ENCODE data around the gene ARHGEF33. TPM values are rescaled to one million over a fixed set of nuclear protein-coding genes. Genes with fewer than 3 reads are reported as not detected.

Gene ARHGEF33
- total and polyA plus RNA-seq, 2 of the 8 experiments (the other 6 are each of a cell fraction or from before 2014, with no cell fraction given) = 0.09 to 0.95 TPM

- no peak overlapping the region for H2BK12ac ChIP-seq (ENCODE audit: low read depth, low read length)
- CTCF ChIA-PET (ENCODE audit: partially characterized antibody) = interaction anchor here (1.1 to 2.0 kb wide), 6 partner anchors 9 to 62 kb away, joined by 3 to 14 read pairs (median 4); no protein-coding TSS in a partner anchor
These were observed 119.0 kb downstream of the ARHGEF33 start for GRCh38 chr2:39008665-39009064.

More at GRCh38 chr2:39008665-39009064, 119.0 kb downstream of the ARHGEF33 start:
- H3K36me3 ChIP-seq (ENCODE audit: control insufficient read depth in 2 of 4, insufficient read depth in 4 of 4, low read length in 3 of 4) = peaks cover 0 to 41% (median 8%) of the 10 kb centered on the region in 4 experiments; a peak in 4 of 8 replicates
- no peaks in the 10 kb centered on the region for H3K79me1 ChIP-seq (ENCODE audit: low read depth, low read length)
- no peaks in the 10 kb centered on the region for H3K27me3 ChIP-seq (replicated peaks in 1 of 4; ENCODE audit: control insufficient read depth in 3 of 4, extremely low read depth in 1 of 4, insufficient read depth in 3 of 4, low read length in 3 of 4)
- no peak overlapping the region for H3K23ac ChIP-seq (ENCODE audit: insufficient read length)
- H3K27ac ChIP-seq (ENCODE audit: low read depth, low read length) = no peak overlapping the region
- H2BK15ac ChIP-seq (ENCODE audit: low read length) = no peak overlapping the region
- no peak overlapping the region for H4K8ac ChIP-seq (ENCODE audit: extremely low read depth, insufficient read depth, low read length)
- no peak overlapping the region for H3K14ac ChIP-seq (ENCODE audit: insufficient read length)
- H3K79me2 ChIP-seq (ENCODE audit: control insufficient read depth in 1 of 2, insufficient read depth in 2 of 2, low read length in 2 of 2) = no peaks in the 10 kb centered on the region
- H2AK5ac ChIP-seq (ENCODE audit: low read depth, low read length) = no peak overlapping the region
- H4K91ac ChIP-seq (replicated peaks; ENCODE audit: insufficient read length, low read length) = no peak overlapping the region
- no peak overlapping the region for H2BK5ac ChIP-seq (ENCODE audit: low read depth, low read length)
- no peaks in the 10 kb centered on the region for H3K9me3 ChIP-seq (ENCODE audit: insufficient read depth in 2 of 2, low read depth in 1 of 2, low read length in 1 of 2)
- no peak overlapping the region for H3K18ac ChIP-seq (ENCODE audit: extremely low read depth, low read length)
- no peak overlapping the region for H2AFZ ChIP-seq (ENCODE audit: low read length)
- DNase-seq (ENCODE audit: low read depth in 1 of 2, low spot score in 2 of 2) = no peak
- H3K4me2 ChIP-seq (ENCODE audit: insufficient read depth in 1 of 2, low read depth in 2 of 2, low read length in 2 of 2) = no peak overlapping the region
- TF ChIP-seq TEAD4 (IDR thresholded peaks at IDR 0.05; ENCODE audit: low read depth, low read length) (no peak), SUZ12 (IDR thresholded peaks at IDR 0.05; ENCODE audit: low read length) (no peak), KDM1A (IDR thresholded peaks at IDR 0.05; ENCODE audit: borderline replicate concordance, low read length) (no peak), RBBP5 (IDR thresholded peaks at IDR 0.05; ENCODE audit: borderline replicate concordance, low read depth, low read length) (no peak), SIX5 (IDR thresholded peaks at IDR 0.05; ENCODE audit: low read depth, low read length) (no peak), ASH2L (IDR thresholded peaks at IDR 0.05; ENCODE audit: low read length) (no peak), POLR2A (IDR thresholded peaks at IDR 0.05; ENCODE audit: control extremely low read depth in 1 of 2, low read depth in 2 of 2, low read length in 2 of 2) (no peak), CHD2 (IDR thresholded peaks at IDR 0.05; ENCODE audit: low read length) (no peak), E2F6 (IDR thresholded peaks at IDR 0.05) (no peak)
- H2BK120ac ChIP-seq (replicated peaks; ENCODE audit: low read depth, low read length) = no peak overlapping the region
- H3K4ac ChIP-seq (replicated peaks; ENCODE audit: insufficient read length, low read depth, low read length) = no peak overlapping the region
- no peaks in the 10 kb centered on the region for H4K20me1 ChIP-seq (replicated peaks in 1 of 2; ENCODE audit: control insufficient read depth in 1 of 2, insufficient read depth in 2 of 2, low read length in 2 of 2)
- peaks cover 0 to 3% (median 0%) of the 10 kb centered on the region in 4 experiments; a peak in 1 of 7 replicates for H3K4me1 ChIP-seq (replicated peaks in 1 of 4; ENCODE audit: control insufficient read depth in 3 of 4, insufficient read depth in 4 of 4, low read length in 3 of 4)
- H3K9ac ChIP-seq (replicated peaks in 1 of 4; ENCODE audit: extremely low read depth in 1 of 4, low read depth in 3 of 4, low read length in 3 of 4) = no peak overlapping the region
- no peaks in the 10 kb centered on the region for H3K23me2 ChIP-seq (ENCODE audit: low read depth, low read length)
- POLR2A ChIA-PET (ENCODE audit: partially characterized antibody) = no interaction called here
- H3K4me3 ChIP-seq (ENCODE audit: extremely low read depth in 1 of 4, insufficient read depth in 2 of 4, low read depth in 3 of 4, low read length in 4 of 4) = no peak overlapping the region
- no peak overlapping the region for H2BK20ac ChIP-seq (ENCODE audit: low read length)
- no peak overlapping the region for H4K5ac ChIP-seq (ENCODE audit: insufficient read length, low read depth, low read length)
- no peak for FAIRE-seq
- WGBS, 2 experiments (ENCODE audit: extremely low coverage in 1 of 2, insufficient coverage in 1 of 2, insufficient read length in 1 of 2, insufficient replicate concordance in 2 of 2, low coverage in 1 of 2, low lambda C conversion rate in 2 of 2, missing lambda C conversion rate in 1 of 2) = 88% methylated on average over 1 of the region's 1 CpG; no CpG with 5 or more reads in 1 of the 2 experiments
- H3K56ac ChIP-seq (replicated peaks; ENCODE audit: insufficient read length, low read depth, low read length) = no peak overlapping the region
